ENCODE results near the gene BACE2. TPM values are rescaled to one million over a fixed set of nuclear protein-coding genes. Genes with fewer than 3 reads are reported as not detected.
"Not testable (repeated sequence)": the region's sequence is repeated elsewhere in the genome, so short reads cannot be mapped to it uniquely, and the experiment has no call there.

BACE2 gene
- total RNA-seq, 2 donors from 2014 or later, result 9.1 to 16.7 TPM

- Histone ChIP-seq H3K9me3 (ENCODE audit: control insufficient read depth, low read length) (no peaks in the 10 kb centered on the region), H3K9ac (ENCODE audit: extremely low read depth, low read length, poor library complexity, severe bottlenecking) (no peak overlapping the region), H3K36me3 (ENCODE audit: control insufficient read depth, insufficient read depth, low read length) (no peaks in the 10 kb centered on the region), H3K27ac (ENCODE audit: low read depth, low read length) (no peak overlapping the region), H3K27me3 (ENCODE audit: control insufficient read depth, insufficient read depth, low read length, poor library complexity, severe bottlenecking) (no peaks in the 10 kb centered on the region), H3K4me3 (ENCODE audit: low read length) (no peak overlapping the region), H3K4me1 (ENCODE audit: control insufficient read depth, insufficient read depth, low read length) (no peaks in the 10 kb centered on the region)
- Mint-ChIP-seq H3K4me3 (no peak overlapping the region), H3K27me3 (ENCODE audit: insufficient read depth) (no peaks in the 10 kb centered on the region), H3K27ac (no peak overlapping the region), H3K9me3 (no peaks in the 10 kb centered on the region), H3K36me3 (ENCODE audit: low read depth) (no peaks in the 10 kb centered on the region), H3K4me1 (no peaks in the 10 kb centered on the region)
- WGBS, 2 experiments (ENCODE audit: insufficient coverage in 1 of 2, insufficient read length in 1 of 2), result 92 to 100% methylated on average over 1 to 5 of the region's 5 CpGs
- no peak for TF ChIP-seq CTCF (conservative IDR thresholded peaks at IDR 0.05)
- DNase-seq, result no peak
Measured at GRCh38 chr21:41195311-41195710, 27.4 kb downstream of the BACE2 start.

GRCh38 chr21:41196993-41197392, 29.0 kb downstream of the BACE2 start:
- H3K36me3 Mint-ChIP-seq (ENCODE audit: low read depth), result no peaks in the 10 kb centered on the region
- H3K4me1 ChIP-seq (ENCODE audit: control insufficient read depth, insufficient read depth, low read length), result no peaks in the 10 kb centered on the region
- H3K4me1 Mint-ChIP-seq, result no peaks in the 10 kb centered on the region
- H3K27ac Mint-ChIP-seq, result no peak overlapping the region
- no peak overlapping the region for H3K4me3 ChIP-seq (ENCODE audit: low read length)
- 87 to 88% methylated on average over 1 to 5 of the region's 5 CpGs for WGBS, 2 experiments (ENCODE audit: insufficient coverage in 1 of 2, insufficient read length in 1 of 2)
- no peaks in the 10 kb centered on the region for H3K27me3 ChIP-seq (ENCODE audit: control insufficient read depth, insufficient read depth, low read length, poor library complexity, severe bottlenecking)
- no peaks in the 10 kb centered on the region for H3K9me3 Mint-ChIP-seq
- no peak for TF ChIP-seq CTCF (conservative IDR thresholded peaks at IDR 0.05)
- H3K27me3 Mint-ChIP-seq (ENCODE audit: insufficient read depth), result no peaks in the 10 kb centered on the region
- H3K9ac ChIP-seq (ENCODE audit: extremely low read depth, low read length, poor library complexity, severe bottlenecking), result no peak overlapping the region
- H3K27ac ChIP-seq (ENCODE audit: low read depth, low read length), result no peak overlapping the region
- no peaks in the 10 kb centered on the region for H3K36me3 ChIP-seq (ENCODE audit: control insufficient read depth, insufficient read depth, low read length)
- no peak overlapping the region for H3K4me3 Mint-ChIP-seq
- no peak for DNase-seq
- no peaks in the 10 kb centered on the region for H3K9me3 ChIP-seq (ENCODE audit: control insufficient read depth, low read length)

- no peaks in the 10 kb centered on the region for H3K36me3 ChIP-seq (ENCODE audit: control insufficient read depth, insufficient read depth, low read length)
- Mint-ChIP-seq H3K4me3 (no peak overlapping the region), H3K27me3 (ENCODE audit: insufficient read depth) (no peaks in the 10 kb centered on the region), H3K4me1 (no peaks in the 10 kb centered on the region), H3K27ac (no peak overlapping the region), H3K36me3 (ENCODE audit: low read depth) (no peaks in the 10 kb centered on the region), H3K9me3 (no peaks in the 10 kb centered on the region)
- no peaks in the 10 kb centered on the region for H3K27me3 ChIP-seq (ENCODE audit: control insufficient read depth, insufficient read depth, low read length, poor library complexity, severe bottlenecking)
- no peak overlapping the region for H3K27ac ChIP-seq (ENCODE audit: low read depth, low read length)
- H3K9me3 ChIP-seq (ENCODE audit: control insufficient read depth, low read length), result no peaks in the 10 kb centered on the region
- 100% methylated on average over 1 of the region's 2 CpGs; no CpG with 5 or more reads in 1 of the 2 experiments for WGBS, 2 experiments (ENCODE audit: insufficient coverage in 1 of 2, insufficient read length in 1 of 2)
- no peaks in the 10 kb centered on the region for H3K4me1 ChIP-seq (ENCODE audit: control insufficient read depth, insufficient read depth, low read length)
- H3K4me3 ChIP-seq (ENCODE audit: low read length), result no peak overlapping the region
- DNase-seq, result no peak
- no peak overlapping the region for H3K9ac ChIP-seq (ENCODE audit: extremely low read depth, low read length, poor library complexity, severe bottlenecking)
- TF ChIP-seq CTCF (conservative IDR thresholded peaks at IDR 0.05), result no peak
Measured at GRCh38 chr21:41197582-41197981, 29.6 kb downstream of the BACE2 start.

GRCh38 chr21:41198647-41199046, 30.7 kb downstream of the BACE2 start:
- H3K36me3 Mint-ChIP-seq (ENCODE audit: low read depth); H3K9ac ChIP-seq (ENCODE audit: extremely low read depth, low read length, poor library complexity, severe bottlenecking); H3K9me3 ChIP-seq (ENCODE audit: control insufficient read depth, low read length); H3K9me3 Mint-ChIP-seq; H3K27me3 ChIP-seq (ENCODE audit: control insufficient read depth, insufficient read depth, low read length, poor library complexity, severe bottlenecking); H3K4me1 ChIP-seq (ENCODE audit: control insufficient read depth, insufficient read depth, low read length); H3K27me3 Mint-ChIP-seq (ENCODE audit: insufficient read depth); H3K4me1 Mint-ChIP-seq; H3K27ac ChIP-seq (ENCODE audit: low read depth, low read length); H3K4me3 ChIP-seq (ENCODE audit: low read length); H3K36me3 ChIP-seq (ENCODE audit: control insufficient read depth, insufficient read depth, low read length); DNase-seq; H3K27ac Mint-ChIP-seq; H3K4me3 Mint-ChIP-seq: not testable (repeated sequence)
- WGBS, 2 experiments (ENCODE audit: insufficient coverage in 1 of 2, insufficient read length in 1 of 2), result 95% methylated on average over 2 of the region's 5 CpGs; no CpG with 5 or more reads in 1 of the 2 experiments

Data from endodermal cell (in vitro differentiated cells).